Calu3 (cell line): ENCODE results near the gene TEPSIN. TPM values are rescaled to one million over a fixed set of nuclear protein-coding genes. Genes with fewer than 3 reads are reported as not detected.

ENCODE experiments used
- BruUV-seq: library from RNA; stranded (reverse); fragments of 400-500 nt; replicated peaks from 2 replicates; lab custom pipeline; 2021; lab: Mats Ljungman, UMichigan
- CTCF ChIA-PET: fragments of 300-600 bp; sonication (Branson Sonifier 250); formaldehyde crosslinking; loops from one replicate; lab custom pipeline; 2022; ENCODE audit warnings: antibody characterized with exemption; lab: Charles Lee
- DNase-seq: peaks from one replicate; pipeline ENCODE4 v3.0.0; 2022
- H3K27ac Mint-ChIP-seq: one replicate; pipeline ENCODE4 v1.8.0; 2022; ENCODE audit warnings: mixed read lengths; ENCODE audit not compliant: unreplicated experiment
- H3K27me3 Mint-ChIP-seq: one replicate; pipeline ENCODE4 v1.8.0; 2022; ENCODE audit warnings: mixed read lengths; ENCODE audit not compliant: unreplicated experiment
- H3K36me3 Mint-ChIP-seq: one replicate; pipeline ENCODE4 v1.8.0; 2022; ENCODE audit warnings: mild to moderate bottlenecking, moderate library complexity, mixed read lengths; ENCODE audit not compliant: insufficient read depth, unreplicated experiment
- H3K4me1 Mint-ChIP-seq: one replicate; pipeline ENCODE4 v1.8.0; 2022; ENCODE audit warnings: mild to moderate bottlenecking, low read depth, mixed read lengths; ENCODE audit not compliant: unreplicated experiment
- H3K4me3 Mint-ChIP-seq: one replicate; pipeline ENCODE4 v1.8.0; 2022; ENCODE audit warnings: mild to moderate bottlenecking, low read depth, moderate library complexity, mixed read lengths; ENCODE audit not compliant: unreplicated experiment
- H3K9me3 Mint-ChIP-seq: one replicate; pipeline ENCODE4 v1.8.0; 2022; ENCODE audit warnings: low read depth, mixed read lengths; ENCODE audit not compliant: unreplicated experiment
- intact Hi-C: fragments of 100-400 bp; cut with micrococcal nuclease; formaldehyde crosslinking; loops from one replicate; pipeline ENCODE4 v1.10.0; 2022; ENCODE audit not compliant: unreplicated experiment
- total RNA-seq: library from RNA; stranded (reverse); gene quantifications from 2 replicates; pipeline ENCODE4 v1.2.3, GENCODE V29; 2022
- TF ChIP-seq, protein P1 (sequence below): fragments of 200-600 bp; IDR thresholded peaks from one replicate; pipeline ENCODE4 v1.8.0; 2022; ENCODE audit warnings: antibody characterized with exemption; ENCODE audit not compliant: unreplicated experiment

TEPSIN gene
- total RNA-seq, 1 experiment from 2014 or later: 37.0 TPM

DNA sequence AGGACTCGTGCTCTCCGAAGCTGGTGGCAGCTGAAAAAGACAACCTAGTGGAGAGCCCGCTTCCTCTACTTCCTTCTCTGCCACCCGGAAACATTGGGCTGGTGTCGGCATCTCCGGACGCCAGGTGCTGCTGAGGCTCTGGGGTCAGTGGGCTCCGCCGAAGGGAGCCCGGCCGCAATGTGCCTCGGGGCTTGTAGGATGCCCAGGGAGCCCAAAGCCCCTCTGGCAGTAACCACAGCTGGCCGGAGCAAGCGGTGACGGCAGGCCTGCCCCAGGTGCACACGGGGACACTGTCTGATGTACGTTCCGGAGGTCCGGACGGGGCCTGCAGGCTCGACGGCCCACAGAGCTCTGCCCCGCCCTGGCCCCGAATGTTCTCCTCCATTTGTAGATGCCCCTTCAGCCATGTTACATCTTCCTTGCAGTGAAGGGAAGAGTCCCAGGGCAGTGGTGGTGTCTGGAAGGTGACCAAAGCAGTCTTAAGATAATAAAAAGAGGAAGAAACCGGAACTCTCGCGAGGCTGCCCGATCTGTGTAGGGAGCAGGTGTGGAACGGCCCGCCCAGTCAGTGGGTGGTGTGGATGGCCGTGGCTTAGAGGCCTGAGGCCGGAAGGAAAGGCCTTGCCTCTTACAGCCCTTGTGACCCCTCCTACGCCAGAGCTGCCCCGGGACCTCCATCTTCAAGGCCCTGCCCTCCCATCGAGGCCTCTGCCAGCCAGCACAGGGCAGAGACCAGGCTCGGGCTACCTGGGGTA is 22.9 kb upstream of the TEPSIN start:
- Mint-ChIP-seq H3K36me3 (peaks cover 46% of the 10 kb centered on the region), H3K4me1 (no peaks in the 10 kb centered on the region), H3K27ac (no peak overlapping the region), H3K4me3 (no peak overlapping the region), H3K9me3 (no peaks in the 10 kb centered on the region), H3K27me3 (no peaks in the 10 kb centered on the region)
- TF ChIP-seq, protein P1, sequence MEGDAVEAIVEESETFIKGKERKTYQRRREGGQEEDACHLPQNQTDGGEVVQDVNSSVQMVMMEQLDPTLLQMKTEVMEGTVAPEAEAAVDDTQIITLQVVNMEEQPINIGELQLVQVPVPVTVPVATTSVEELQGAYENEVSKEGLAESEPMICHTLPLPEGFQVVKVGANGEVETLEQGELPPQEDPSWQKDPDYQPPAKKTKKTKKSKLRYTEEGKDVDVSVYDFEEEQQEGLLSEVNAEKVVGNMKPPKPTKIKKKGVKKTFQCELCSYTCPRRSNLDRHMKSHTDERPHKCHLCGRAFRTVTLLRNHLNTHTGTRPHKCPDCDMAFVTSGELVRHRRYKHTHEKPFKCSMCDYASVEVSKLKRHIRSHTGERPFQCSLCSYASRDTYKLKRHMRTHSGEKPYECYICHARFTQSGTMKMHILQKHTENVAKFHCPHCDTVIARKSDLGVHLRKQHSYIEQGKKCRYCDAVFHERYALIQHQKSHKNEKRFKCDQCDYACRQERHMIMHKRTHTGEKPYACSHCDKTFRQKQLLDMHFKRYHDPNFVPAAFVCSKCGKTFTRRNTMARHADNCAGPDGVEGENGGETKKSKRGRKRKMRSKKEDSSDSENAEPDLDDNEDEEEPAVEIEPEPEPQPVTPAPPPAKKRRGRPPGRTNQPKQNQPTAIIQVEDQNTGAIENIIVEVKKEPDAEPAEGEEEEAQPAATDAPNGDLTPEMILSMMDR: no peak
- DNase-seq: no peak
- intact Hi-C loops: no loop called here
- no TSS peak for BruUV-seq
- CTCF ChIA-PET: interaction anchor here (1.0 kb wide), 1 partner anchor 223 kb away, joined by 3 read pairs; no protein-coding TSS in a partner anchor

DNA sequence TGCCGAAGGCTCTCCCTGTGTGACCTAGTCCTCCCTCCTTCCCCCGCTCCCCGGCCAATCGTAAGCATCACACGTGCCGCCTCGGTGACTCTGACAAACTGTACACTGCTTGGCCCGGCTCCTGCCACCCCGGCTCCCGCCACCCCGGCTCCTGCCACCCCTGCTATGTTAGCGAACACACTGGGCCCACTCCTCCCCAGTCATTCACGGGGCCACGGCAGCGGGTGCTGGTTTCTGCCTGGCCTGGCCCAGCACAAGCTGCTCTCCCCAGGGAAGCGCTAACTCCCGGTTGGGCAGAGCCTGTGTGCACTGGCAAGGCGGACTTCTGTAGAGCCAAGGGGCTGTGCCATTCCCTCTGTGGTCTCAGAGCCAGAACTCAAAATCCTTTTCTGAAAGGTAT is 22.2 kb upstream of the TEPSIN start:
- no peaks in the 10 kb centered on the region for H3K9me3 Mint-ChIP-seq
- no peak for DNase-seq
- H3K4me3 Mint-ChIP-seq: no peak overlapping the region
- TF ChIP-seq, protein P1: no peak
- H3K4me1 Mint-ChIP-seq: no peaks in the 10 kb centered on the region
- H3K27ac Mint-ChIP-seq: no peak overlapping the region
- intact Hi-C loops: no loop called here
- BruUV-seq: no TSS peak
- H3K27me3 Mint-ChIP-seq: no peaks in the 10 kb centered on the region
- CTCF ChIA-PET: no interaction called here
- H3K36me3 Mint-ChIP-seq: peaks cover 41% of the 10 kb centered on the region

DNA sequence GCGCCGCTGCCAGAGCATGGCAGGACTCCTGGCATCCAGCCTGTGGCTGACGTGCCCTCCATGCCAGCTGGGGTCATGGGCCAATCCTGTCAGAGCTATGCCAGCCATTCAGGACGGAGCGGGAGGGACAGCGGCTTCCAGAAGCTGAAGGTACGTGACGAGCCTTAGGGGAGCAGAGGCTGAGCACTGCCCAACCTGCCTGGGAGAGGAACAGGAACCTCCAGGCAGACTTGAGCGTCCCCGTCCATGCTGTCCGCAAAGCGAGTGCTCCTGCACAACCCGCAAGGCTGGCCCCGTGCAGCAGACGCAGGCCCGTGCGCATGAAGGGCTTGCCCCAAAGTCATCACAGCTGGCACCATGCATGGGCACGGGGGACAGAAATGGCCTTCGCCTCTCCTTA is 21.8 kb upstream of the TEPSIN start:
- BruUV-seq: no TSS peak
- no peak overlapping the region for H3K4me3 Mint-ChIP-seq
- intact Hi-C loops: no loop called here
- no peak for DNase-seq
- CTCF ChIA-PET: no interaction called here
- peaks cover 37% of the 10 kb centered on the region for H3K36me3 Mint-ChIP-seq
- H3K27ac Mint-ChIP-seq: no peak overlapping the region
- H3K4me1 Mint-ChIP-seq: no peaks in the 10 kb centered on the region
- no peaks in the 10 kb centered on the region for H3K27me3 Mint-ChIP-seq
- no peaks in the 10 kb centered on the region for H3K9me3 Mint-ChIP-seq
- TF ChIP-seq, protein P1: no peak

DNA sequence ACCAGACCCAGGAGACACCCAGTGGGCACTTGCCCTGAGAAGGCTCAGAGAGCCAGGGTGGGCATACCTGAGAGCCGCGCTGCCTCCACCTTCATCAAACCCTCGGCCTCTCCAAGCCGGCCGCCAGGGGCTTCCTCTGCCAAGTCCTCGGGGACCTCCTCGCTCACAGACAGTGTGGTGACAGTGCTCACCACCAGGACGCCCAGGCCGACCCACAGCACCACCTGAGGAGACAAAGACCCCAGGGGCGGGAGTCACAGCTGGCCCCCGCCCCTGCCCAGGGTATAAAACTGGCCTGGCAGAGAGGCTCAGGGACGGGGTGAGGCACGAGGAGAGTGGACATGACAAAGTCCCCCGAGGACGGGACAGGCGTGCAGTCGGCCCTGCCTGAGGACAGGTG is 21.3 kb upstream of the TEPSIN start:
- Mint-ChIP-seq H3K4me3 (no peak overlapping the region), H3K36me3 (peaks cover 37% of the 10 kb centered on the region)
- no TSS peak for BruUV-seq

More for the DNA sequence above, 21.3 kb upstream of the TEPSIN start:
- no peak overlapping the region for H3K27ac Mint-ChIP-seq
- CTCF ChIA-PET: interaction anchor here (0.5 kb wide), 1 partner anchor 60 kb away, joined by 3 read pairs; no protein-coding TSS in a partner anchor
- no peaks in the 10 kb centered on the region for H3K27me3 Mint-ChIP-seq
- intact Hi-C loops: no loop called here
- TF ChIP-seq, protein P1: no peak
- H3K9me3 Mint-ChIP-seq: no peaks in the 10 kb centered on the region
- DNase-seq: no peak
- H3K4me1 Mint-ChIP-seq: no peaks in the 10 kb centered on the region
